HepG2 (cell line): Measurements from ENCODE around the gene ZNF79. TPM values are rescaled to one million over a fixed set of nuclear protein-coding genes. Genes with fewer than 3 reads are reported as not detected.
A peak's percentile ranks its signal among the peaks of the same experiment; 100 is the strongest.

Experiments used
- ATAC-seq: fragments of 200-7000 bp; cut with Tn5 transposase; 3 replicates; pipeline ENCODE4 v1.9.1; 2020; ENCODE audit warnings: mild to moderate bottlenecking, moderate library complexity
- BruUV-seq: library from RNA; stranded (reverse); fragments of 400-500 nt; replicated peaks from 2 replicates; lab custom pipeline; 2021; lab: Mats Ljungman, UMichigan
- CTCF ChIA-PET: fragments of 300-600 bp; formaldehyde crosslinking; extraction: SDS; loops from one replicate; lab custom pipeline; 2021; ENCODE audit warnings: low total read pairs, inconsistent platforms, low intra/inter-chr PET ratio; lab: Yijun Ruan, JAX
- POLR2A ChIA-PET: fragments of 350-600 bp; sonication (Branson Sonifier 250); formaldehyde crosslinking; loops from one replicate; lab custom pipeline; 2020; ENCODE audit warnings: antibody characterized with exemption, inconsistent platforms; lab: Yijun Ruan, JAX
- DNase-seq: peaks from one replicate; pipeline ENCODE4 v3.0.0-alpha.2; 2015; ENCODE audit warnings: low spot score
- FAIRE-seq: peaks from 3 replicates; lab custom pipeline; 2011; peaks lifted over from hg19 to GRCh38; lab: Jason Lieb, UNC
- H2AFZ ChIP-seq: one replicate; pipeline ENCODE4 v1.6.1; 2011; ENCODE audit warnings: low read length, inconsistent platforms
- H3K27ac ChIP-seq: fragments of 300-600 bp; 3 replicates; pipeline ENCODE4 v1.8.0; 2011; ENCODE audit warnings: mixed run types, mild to moderate bottlenecking, mixed read lengths, low read length, inconsistent platforms; ENCODE audit not compliant: insufficient read depth; ENCODE audit errors: extremely low read length
- H3K27me3 ChIP-seq, 2 experiments: fragments of 200-600 bp in 1 of 2; 2 replicates in 1 of 2; 3 replicates in 1 of 2; pipeline versions ENCODE4 v1.6.0 to v1.8.0; 2011; ENCODE audit warnings: low read length in 2 of 2, mild to moderate bottlenecking in 2 of 2, moderate library complexity in 2 of 2, inconsistent platforms in 1 of 2; ENCODE audit not compliant: insufficient read depth in 2 of 2, control insufficient read depth in 1 of 2
- H3K36me3 ChIP-seq, 2 experiments: fragments of 200-600 bp in 1 of 2; replicated peaks in 1 of 2; 2 replicates in 1 of 2; 3 replicates in 1 of 2; pipeline versions ENCODE4 v1.5.1 to v1.8.0; 2011; ENCODE audit warnings: low read length in 2 of 2, inconsistent platforms in 1 of 2; ENCODE audit not compliant: insufficient read depth in 2 of 2, control insufficient read depth in 1 of 2
- H3K4me1 ChIP-seq: 2 replicates; pipeline ENCODE4 v1.5.1; 2012; ENCODE audit warnings: low read length, inconsistent platforms; ENCODE audit not compliant: insufficient read depth
- H3K4me2 ChIP-seq: 2 replicates; pipeline ENCODE4 v1.6.0; 2011; ENCODE audit warnings: low read depth, low read length, inconsistent platforms
- H3K4me3 ChIP-seq, 3 experiments: fragments of 200-600 bp in 1 of 3; sonication (generic), shearing (Covaris generic) in 1 of 3; replicated peaks in 1 of 3; 2 replicates each; pipeline ENCODE4 v1.5.1; 2011 to 2016; ENCODE audit warnings: low read length in 3 of 3, inconsistent platforms in 2 of 3, low read depth in 2 of 3, mild to moderate bottlenecking in 2 of 3, control low read depth in 1 of 3, mixed read lengths in 1 of 3; ENCODE audit not compliant: insufficient read depth in 1 of 3
- H3K79me2 ChIP-seq: one replicate; pipeline ENCODE4 v1.6.1; 2011; ENCODE audit warnings: low read length, inconsistent platforms; ENCODE audit not compliant: insufficient read depth
- H3K9ac ChIP-seq: 2 replicates; pipeline ENCODE4 v1.6.0; 2011; ENCODE audit warnings: mild to moderate bottlenecking, low read depth, low read length, inconsistent platforms; ENCODE audit not compliant: insufficient read depth
- H3K9me3 ChIP-seq: 2 replicates; pipeline ENCODE4 v1.5.1; 2012; ENCODE audit warnings: mild to moderate bottlenecking, low read length
- H4K20me1 ChIP-seq: 2 replicates; pipeline ENCODE4 v1.6.0; 2011; ENCODE audit warnings: inconsistent platforms, mild to moderate bottlenecking, low read length, moderate library complexity; ENCODE audit not compliant: insufficient read depth
- KDM1A ChIP-seq: IDR thresholded peaks from 2 replicates; pipeline ENCODE4 v1.6.1; 2016; ENCODE audit warnings: missing compliant biosample characterization
- MIER2 ChIP-seq: IDR thresholded peaks from 2 replicates; pipeline ENCODE4 v1.6.1; 2016; ENCODE audit warnings: missing biosample characterization, missing genetic modification reagents
- PCBP2 ChIP-seq: fragments of 200-400 bp; formaldehyde crosslinking; optimal IDR thresholded peaks from 2 replicates; pipeline ENCODE3; 2018; ENCODE audit warnings: low read length, low read depth; ENCODE audit not compliant: poor library complexity, severe bottlenecking
- POLR2AphosphoS2 ChIP-seq: IDR thresholded peaks from 2 replicates; pipeline ENCODE4 v1.6.1; 2011; ENCODE audit warnings: low read depth, low read length, improper control_type of control experiment
- POLR2G ChIP-seq: fragments of 200-400 bp; formaldehyde crosslinking; IDR thresholded peaks from 2 replicates; pipeline ENCODE4 v1.6.1; 2018; ENCODE audit warnings: mild to moderate bottlenecking, low read depth, low read length, moderate library complexity
- REL ChIP-seq: sonication (generic); formaldehyde crosslinking; conservative IDR thresholded peaks from 2 replicates; pipeline ENCODE4 v1.8.0; 2022; ENCODE audit warnings: mild to moderate bottlenecking, missing genetic modification reagents, moderate library complexity
- ZFYVE20 ChIP-seq: sonication (generic); formaldehyde crosslinking; IDR thresholded peaks from 2 replicates; pipeline ENCODE4 v1.8.0; 2023; ENCODE audit warnings: low read depth, mild to moderate bottlenecking, moderate library complexity, missing genetic modification reagents, borderline replicate concordance
- ZNF367 ChIP-seq: sonication (generic); formaldehyde crosslinking; IDR thresholded peaks from 2 replicates; pipeline ENCODE4 v1.4.0; 2020; ENCODE audit warnings: missing genetic modification reagents, borderline replicate concordance
- ZNF564 ChIP-seq: sonication (generic); formaldehyde crosslinking; IDR thresholded peaks from 2 replicates; pipeline ENCODE4 v1.8.1; 2023; ENCODE audit warnings: mild to moderate bottlenecking, missing genetic modification reagents
- ZNF703 ChIP-seq: sonication (generic); formaldehyde crosslinking; IDR thresholded peaks from 2 replicates; pipeline ENCODE4 v1.5.1; 2020; ENCODE audit warnings: missing genetic modification reagents, mild to moderate bottlenecking, moderate library complexity, borderline replicate concordance
- whole genome bisulfite sequencing: methylation state at CpG from one replicate; pipeline ENCODE4 v1.1.6; 2017; ENCODE audit warnings: low lambda C conversion rate; 5-methylcytosine and 5-hydroxymethylcytosine counted together
- in situ Hi-C: cut with HindIII; loops from 2 replicates; pipeline ENCODE4 v1.10.0; 2017; ENCODE audit warnings: low pct_unique_long_range_greater_than_20kb; ENCODE audit not compliant: extremely low pct_ligation_motif_present
- intact Hi-C: fragments of 100-400 bp; cut with micrococcal nuclease; formaldehyde crosslinking; loops from one replicate; pipeline ENCODE4 v1.10.0; 2022; ENCODE audit not compliant: unreplicated experiment
- polyA plus RNA-seq, 8 experiments: library from polyadenylated mRNA; depleted of rRNA in 3 of 8; stranded (reverse) in 7 of 8; unstranded in 1 of 8; fragments of >200 nt; fragmentation: Illumina TruSeq in 4 of 8; extraction: Trizol in 4 of 8; gene quantifications; 2 replicates each; pipeline versions ENCODE4 v1.2.1 to v1.2.3, GENCODE V29; 2011 to 2016; ENCODE audit warnings: low read depth in 4 of 8, missing spikeins in 1 of 8, mixed read lengths in 1 of 8; ENCODE audit not compliant: insufficient read depth in 1 of 8
- total RNA-seq, 5 experiments: library from RNA; depleted of rRNA; stranded (reverse); fragments of >200 nt; fragmentation: Illumina TruSeq; extraction: Trizol; gene quantifications; 2 replicates each; pipeline ENCODE4 v1.2.3, GENCODE V29; 2016; ENCODE audit warnings: low read depth in 1 of 5
- TF ChIP-seq, protein P1 (sequence below): sonication (generic); formaldehyde crosslinking; IDR thresholded peaks from 2 replicates; pipeline ENCODE4 v1.4.0; 2020; ENCODE audit warnings: missing genetic modification reagents
- TF ChIP-seq, protein P2 (sequence below): conservative IDR thresholded peaks from 2 replicates; pipeline ENCODE4 v1.6.1; 2018; ENCODE audit warnings: missing genetic modification reagents
- TF ChIP-seq, protein P3 (sequence below): IDR thresholded peaks from 2 replicates; pipeline ENCODE4 v1.4.0; 2020; ENCODE audit warnings: mild to moderate bottlenecking, missing genetic modification reagents
- TF ChIP-seq, protein P4 (sequence below): sonication (generic); formaldehyde crosslinking; IDR thresholded peaks from 2 replicates; pipeline ENCODE4 v1.4.0; 2020; ENCODE audit warnings: mild to moderate bottlenecking, missing genetic modification reagents

The ZNF79 gene
- total and polyA plus RNA-seq, 2 of the 13 experiments (the other 11 are each of a cell fraction or from before 2014, with no cell fraction given) = 3.7 to 8.1 TPM

DNA sequence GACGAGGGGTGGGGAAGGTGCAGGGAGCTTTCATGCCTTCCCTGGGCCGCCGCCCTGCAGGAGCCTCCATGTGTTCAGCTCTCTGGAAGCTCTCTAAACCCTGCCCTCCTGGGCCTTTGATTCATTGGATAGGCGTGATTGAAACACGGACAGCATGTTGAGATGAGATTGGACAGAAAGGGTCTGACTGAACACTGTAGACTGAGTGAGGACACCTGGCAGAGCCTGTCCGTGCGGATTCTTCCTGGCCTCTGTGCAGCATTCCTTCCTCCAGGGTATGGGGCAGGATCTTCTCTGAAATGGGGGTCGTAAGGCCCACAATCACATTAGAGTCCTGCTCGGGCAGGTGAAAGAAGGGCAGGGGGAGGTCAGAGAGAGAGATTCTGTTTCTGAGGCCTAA lies 14.2 kb downstream of the ZNF79 start (continued):
- TF ChIP-seq, protein P1, sequence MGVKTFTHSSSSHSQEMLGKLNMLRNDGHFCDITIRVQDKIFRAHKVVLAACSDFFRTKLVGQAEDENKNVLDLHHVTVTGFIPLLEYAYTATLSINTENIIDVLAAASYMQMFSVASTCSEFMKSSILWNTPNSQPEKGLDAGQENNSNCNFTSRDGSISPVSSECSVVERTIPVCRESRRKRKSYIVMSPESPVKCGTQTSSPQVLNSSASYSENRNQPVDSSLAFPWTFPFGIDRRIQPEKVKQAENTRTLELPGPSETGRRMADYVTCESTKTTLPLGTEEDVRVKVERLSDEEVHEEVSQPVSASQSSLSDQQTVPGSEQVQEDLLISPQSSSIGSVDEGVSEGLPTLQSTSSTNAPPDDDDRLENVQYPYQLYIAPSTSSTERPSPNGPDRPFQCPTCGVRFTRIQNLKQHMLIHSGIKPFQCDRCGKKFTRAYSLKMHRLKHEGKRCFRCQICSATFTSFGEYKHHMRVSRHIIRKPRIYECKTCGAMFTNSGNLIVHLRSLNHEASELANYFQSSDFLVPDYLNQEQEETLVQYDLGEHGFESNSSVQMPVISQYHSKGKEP (CRISPR knock-in tag) = no peak
- TF ChIP-seq PCBP2 (no peak), REL (CRISPR knock-in tag) (no peak)

DNA sequence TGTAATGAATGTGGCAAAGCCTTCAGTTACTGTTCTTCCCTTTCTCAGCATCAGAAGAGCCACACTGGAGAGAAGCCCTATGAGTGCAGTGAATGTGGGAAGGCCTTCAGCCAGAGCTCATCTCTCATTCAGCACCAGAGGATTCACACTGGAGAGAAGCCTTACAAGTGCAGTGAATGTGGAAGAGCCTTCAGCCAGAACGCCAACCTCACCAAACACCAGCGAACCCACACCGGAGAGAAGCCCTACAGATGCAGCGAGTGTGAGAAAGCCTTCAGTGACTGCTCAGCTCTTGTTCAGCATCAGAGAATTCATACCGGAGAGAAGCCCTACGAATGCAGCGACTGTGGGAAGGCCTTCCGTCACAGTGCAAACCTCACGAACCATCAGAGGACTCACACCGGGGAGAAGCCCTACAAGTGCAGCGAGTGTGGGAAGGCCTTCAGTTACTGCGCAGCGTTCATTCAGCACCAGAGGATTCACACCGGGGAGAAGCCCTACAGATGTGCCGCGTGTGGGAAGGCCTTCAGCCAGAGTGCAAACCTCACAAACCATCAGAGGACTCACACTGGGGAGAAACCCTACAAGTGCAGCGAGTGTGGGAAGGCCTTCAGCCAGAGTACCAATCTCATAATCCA lies 20.2 kb downstream of the ZNF79 start:
- 95% methylated on average over 15 of the region's 17 CpGs for WGBS
- H3K79me2 ChIP-seq = peaks cover 15% of the 10 kb centered on the region
- no TSS peak for BruUV-seq
- H3K4me2 ChIP-seq = no peak overlapping the region
- no peak overlapping the region for H2AFZ ChIP-seq
- CTCF ChIA-PET = no interaction called here
- no peaks in the 10 kb centered on the region for H3K9me3 ChIP-seq
- H3K4me3 ChIP-seq = no peak overlapping the region
- no peaks in the 10 kb centered on the region for H3K27me3 ChIP-seq
- DNase-seq (no peak), ATAC-seq (peak; percentile 14), FAIRE-seq (no peak)
- peaks cover 19 to 79% of the 10 kb centered on the region in 2 experiments for H3K36me3 ChIP-seq
- POLR2A ChIA-PET = interaction anchor here (0.6 to 1.5 kb wide), 3 partner anchors 8 to 220 kb away, joined by 3 to 4 read pairs (median 4); partner anchors contain the start of gene ZNF79
- H4K20me1 ChIP-seq = peaks cover 29% of the 10 kb centered on the region
- no peak overlapping the region for H3K27ac ChIP-seq
- peaks cover 14% of the 10 kb centered on the region for H3K4me1 ChIP-seq
- intact Hi-C loops = no loop called here
- in situ Hi-C loops = no loop called here
- H3K9ac ChIP-seq = no peak overlapping the region
- TF ChIP-seq POLR2AphosphoS2 (peak; percentile 18; the same call in 1 of the 2 replicates), ZNF703 (no peak), ZFYVE20 (CRISPR knock-in tag) (no peak), ZNF367 (CRISPR knock-in tag) (no peak), ZNF564 (CRISPR knock-in tag) (no peak), POLR2G (peak; percentile 7; the same call in 1 of the 2 replicates), KDM1A (no peak), MIER2 (CRISPR knock-in tag) (no peak)
- TF ChIP-seq, protein P2, sequence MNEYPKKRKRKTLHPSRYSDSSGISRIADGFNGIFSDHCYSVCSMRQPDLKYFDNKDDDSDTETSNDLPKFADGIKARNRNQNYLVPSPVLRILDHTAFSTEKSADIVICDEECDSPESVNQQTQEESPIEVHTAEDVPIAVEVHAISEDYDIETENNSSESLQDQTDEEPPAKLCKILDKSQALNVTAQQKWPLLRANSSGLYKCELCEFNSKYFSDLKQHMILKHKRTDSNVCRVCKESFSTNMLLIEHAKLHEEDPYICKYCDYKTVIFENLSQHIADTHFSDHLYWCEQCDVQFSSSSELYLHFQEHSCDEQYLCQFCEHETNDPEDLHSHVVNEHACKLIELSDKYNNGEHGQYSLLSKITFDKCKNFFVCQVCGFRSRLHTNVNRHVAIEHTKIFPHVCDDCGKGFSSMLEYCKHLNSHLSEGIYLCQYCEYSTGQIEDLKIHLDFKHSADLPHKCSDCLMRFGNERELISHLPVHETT = no peak
- TF ChIP-seq, protein P3, sequence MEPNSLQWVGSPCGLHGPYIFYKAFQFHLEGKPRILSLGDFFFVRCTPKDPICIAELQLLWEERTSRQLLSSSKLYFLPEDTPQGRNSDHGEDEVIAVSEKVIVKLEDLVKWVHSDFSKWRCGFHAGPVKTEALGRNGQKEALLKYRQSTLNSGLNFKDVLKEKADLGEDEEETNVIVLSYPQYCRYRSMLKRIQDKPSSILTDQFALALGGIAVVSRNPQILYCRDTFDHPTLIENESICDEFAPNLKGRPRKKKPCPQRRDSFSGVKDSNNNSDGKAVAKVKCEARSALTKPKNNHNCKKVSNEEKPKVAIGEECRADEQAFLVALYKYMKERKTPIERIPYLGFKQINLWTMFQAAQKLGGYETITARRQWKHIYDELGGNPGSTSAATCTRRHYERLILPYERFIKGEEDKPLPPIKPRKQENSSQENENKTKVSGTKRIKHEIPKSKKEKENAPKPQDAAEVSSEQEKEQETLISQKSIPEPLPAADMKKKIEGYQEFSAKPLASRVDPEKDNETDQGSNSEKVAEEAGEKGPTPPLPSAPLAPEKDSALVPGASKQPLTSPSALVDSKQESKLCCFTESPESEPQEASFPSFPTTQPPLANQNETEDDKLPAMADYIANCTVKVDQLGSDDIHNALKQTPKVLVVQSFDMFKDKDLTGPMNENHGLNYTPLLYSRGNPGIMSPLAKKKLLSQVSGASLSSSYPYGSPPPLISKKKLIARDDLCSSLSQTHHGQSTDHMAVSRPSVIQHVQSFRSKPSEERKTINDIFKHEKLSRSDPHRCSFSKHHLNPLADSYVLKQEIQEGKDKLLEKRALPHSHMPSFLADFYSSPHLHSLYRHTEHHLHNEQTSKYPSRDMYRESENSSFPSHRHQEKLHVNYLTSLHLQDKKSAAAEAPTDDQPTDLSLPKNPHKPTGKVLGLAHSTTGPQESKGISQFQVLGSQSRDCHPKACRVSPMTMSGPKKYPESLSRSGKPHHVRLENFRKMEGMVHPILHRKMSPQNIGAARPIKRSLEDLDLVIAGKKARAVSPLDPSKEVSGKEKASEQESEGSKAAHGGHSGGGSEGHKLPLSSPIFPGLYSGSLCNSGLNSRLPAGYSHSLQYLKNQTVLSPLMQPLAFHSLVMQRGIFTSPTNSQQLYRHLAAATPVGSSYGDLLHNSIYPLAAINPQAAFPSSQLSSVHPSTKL (CRISPR knock-in tag) = no peak
- TF ChIP-seq, protein P4, sequence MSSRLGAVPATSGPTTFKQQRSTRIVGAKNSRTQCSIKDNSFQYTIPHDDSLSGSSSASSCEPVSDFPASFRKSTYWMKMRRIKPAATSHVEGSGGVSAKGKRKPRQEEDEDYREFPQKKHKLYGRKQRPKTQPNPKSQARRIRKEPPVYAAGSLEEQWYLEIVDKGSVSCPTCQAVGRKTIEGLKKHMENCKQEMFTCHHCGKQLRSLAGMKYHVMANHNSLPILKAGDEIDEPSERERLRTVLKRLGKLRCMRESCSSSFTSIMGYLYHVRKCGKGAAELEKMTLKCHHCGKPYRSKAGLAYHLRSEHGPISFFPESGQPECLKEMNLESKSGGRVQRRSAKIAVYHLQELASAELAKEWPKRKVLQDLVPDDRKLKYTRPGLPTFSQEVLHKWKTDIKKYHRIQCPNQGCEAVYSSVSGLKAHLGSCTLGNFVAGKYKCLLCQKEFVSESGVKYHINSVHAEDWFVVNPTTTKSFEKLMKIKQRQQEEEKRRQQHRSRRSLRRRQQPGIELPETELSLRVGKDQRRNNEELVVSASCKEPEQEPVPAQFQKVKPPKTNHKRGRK (CRISPR knock-in tag) = no peak
